GM12878 (cell line): ENCODE data around the gene CAMP. TPM values are rescaled to one million over a fixed set of nuclear protein-coding genes. Genes with fewer than 3 reads are reported as not detected.

Source experiments
- BHLHE40 ChIP-seq, 2 experiments: fragments of 450-650 bp in 1 of 2; IDR thresholded peaks; 2 replicates each; pipeline ENCODE4 v1.6.1; 2011 to 2017; ENCODE audit warnings: low read depth in 2 of 2, borderline replicate concordance in 1 of 2, improper control_type of control experiment in 1 of 2, low read length in 1 of 2, mild to moderate bottlenecking in 1 of 2
- CREM ChIP-seq: IDR thresholded peaks from 2 replicates; pipeline ENCODE4 v1.6.1; 2014; ENCODE audit warnings: antibody characterized with exemption, low read depth
- E2F4 ChIP-seq: IDR thresholded peaks from 2 replicates; pipeline ENCODE4 v1.6.1; 2012; ENCODE audit warnings: low read depth, low read length, improper control_type of control experiment
- IRF4 ChIP-seq: IDR thresholded peaks from 2 replicates; pipeline ENCODE4 v1.6.1; 2011; ENCODE audit warnings: low read depth, low read length
- LARP7 ChIP-seq: fragments of 450-650 bp; IDR thresholded peaks from 2 replicates; pipeline ENCODE4 v1.6.1; 2017; ENCODE audit warnings: mild to moderate bottlenecking
- MLLT1 ChIP-seq: fragments of 450-650 bp; IDR thresholded peaks from 2 replicates; pipeline ENCODE4 v1.6.1; 2016; ENCODE audit warnings: mild to moderate bottlenecking
- MTA2 ChIP-seq: fragments of 450-650 bp; IDR thresholded peaks from 2 replicates; pipeline ENCODE4 v1.6.1; 2016; ENCODE audit warnings: low read depth, mild to moderate bottlenecking, moderate library complexity
- NBN ChIP-seq: fragments of 450-650 bp; IDR thresholded peaks from 2 replicates; pipeline ENCODE4 v1.6.1; 2016
- NRF1 ChIP-seq: conservative IDR thresholded peaks from 2 replicates; pipeline ENCODE4 v1.6.1; 2011; ENCODE audit warnings: mild to moderate bottlenecking, low read depth, low read length, improper control_type of control experiment
- POLR2A ChIP-seq: IDR thresholded peaks from 2 replicates; pipeline ENCODE4 v1.6.1; 2011; ENCODE audit warnings: low read depth, mild to moderate bottlenecking, low read length
- RUNX3 ChIP-seq: IDR thresholded peaks from 2 replicates; pipeline ENCODE4 v1.6.1; 2012; ENCODE audit warnings: low read length, inconsistent platforms
- SMAD1 ChIP-seq: fragments of 450-650 bp; IDR thresholded peaks from 2 replicates; pipeline ENCODE4 v1.6.1; 2018; ENCODE audit warnings: mild to moderate bottlenecking, low read depth; ENCODE audit not compliant: partially characterized antibody
- TCF12 ChIP-seq: IDR thresholded peaks from 2 replicates; pipeline ENCODE4 v1.6.1; 2011; ENCODE audit warnings: low read depth, mild to moderate bottlenecking, low read length
- TCF3 ChIP-seq: IDR thresholded peaks from 2 replicates; pipeline ENCODE4 v1.6.1; 2012; ENCODE audit warnings: low read depth, mild to moderate bottlenecking, low read length, borderline replicate concordance; ENCODE audit not compliant: insufficient read depth
- USF2 ChIP-seq: IDR thresholded peaks from 2 replicates; pipeline ENCODE4 v1.6.1; 2011; ENCODE audit warnings: low read depth, low read length, improper control_type of control experiment, borderline replicate concordance
- ZNF384 ChIP-seq: IDR thresholded peaks from 2 replicates; pipeline ENCODE4 v1.6.1; 2012; ENCODE audit warnings: low read depth, mild to moderate bottlenecking, low read length, improper control_type of control experiment, borderline replicate concordance
- ZNF687 ChIP-seq: fragments of 450-650 bp; IDR thresholded peaks from 2 replicates; pipeline ENCODE4 v1.6.1; 2017; ENCODE audit warnings: mild to moderate bottlenecking, moderate library complexity
- polyA plus RNA-seq, 11 experiments: library from polyadenylated mRNA; depleted of rRNA in 4 of 11; unstranded in 6 of 11; stranded (reverse) in 5 of 11; fragments of >200 nt; fragmentation: Nextera tagmentation in 4 of 11; fragmentation: Illumina TruSeq in 1 of 11; extraction: Ambion mirVana in 4 of 11; extraction: Trizol in 1 of 11; gene quantifications; 1 replicate in 1 of 11; 2 replicates in 10 of 11; pipeline versions ENCODE4 v1.2.1 to v1.2.3, GENCODE V29; 2011 to 2016; ENCODE audit warnings: inconsistent platforms in 2 of 11, missing spikeins in 2 of 11, low read depth in 1 of 11
- total RNA-seq, 4 experiments: library from RNA; depleted of rRNA in 3 of 4; stranded (reverse); fragments of >200 nt in 3 of 4; fragmentation: Illumina TruSeq in 1 of 4; extraction: Trizol in 1 of 4; gene quantifications; 2 replicates each; pipeline versions ENCODE4 v1.2.1 to v1.2.3, GENCODE V29; 2013 to 2021
- TF ChIP-seq, protein P1 (sequence below): fragments of 150-350 bp; IDR thresholded peaks from 2 replicates; pipeline ENCODE4 v1.6.1; 2016; ENCODE audit warnings: low read depth, low read length

CAMP gene
- total and polyA plus RNA-seq, 10 of the 15 experiments (the other 5 are each of a cell fraction or from before 2014, with no cell fraction given), result 0.76 to 34.3 (median 7.6) TPM

GRCh38 chr3:48222616-48223513, at the start of gene CAMP (continued):
- TF ChIP-seq ZNF687 (peak; percentile 98), CREM (peak; percentile 10; the same call in 1 of the 2 replicates), SMAD1 (no peak), TCF12 (peak; percentile 62; the same call in 1 of the 2 replicates), RUNX3 (peak; percentile 48), USF2 (no peak), MLLT1 (0 out of 2 replicates have a peak, but pooled peaks have one; percentile 44), LARP7 (no peak), NBN (peak; percentile 72; the same call in 1 of the 2 replicates), IRF4 (0 out of 2 replicates have a peak, but pooled peaks have one; percentile 35), MTA2 (peak; percentile 49; the same call in 1 of the 2 replicates), TCF3 (0 out of 2 replicates have a peak, but pooled peaks have one; percentile 40), NRF1 (no peak), POLR2A (peak; percentile 22; the same call in 1 of the 2 replicates), E2F4 (no peak), ZNF384 (peak; percentile 82), BHLHE40 (IDR thresholded peaks at IDR 0.05; ENCODE audit: borderline replicate concordance in 1 of 2, low read depth in 2 of 2, low read length in 1 of 2) (peak in 1 of 2 experiments; percentile 40; a peak in 1 of 4 replicates)
- TF ChIP-seq, protein P1, sequence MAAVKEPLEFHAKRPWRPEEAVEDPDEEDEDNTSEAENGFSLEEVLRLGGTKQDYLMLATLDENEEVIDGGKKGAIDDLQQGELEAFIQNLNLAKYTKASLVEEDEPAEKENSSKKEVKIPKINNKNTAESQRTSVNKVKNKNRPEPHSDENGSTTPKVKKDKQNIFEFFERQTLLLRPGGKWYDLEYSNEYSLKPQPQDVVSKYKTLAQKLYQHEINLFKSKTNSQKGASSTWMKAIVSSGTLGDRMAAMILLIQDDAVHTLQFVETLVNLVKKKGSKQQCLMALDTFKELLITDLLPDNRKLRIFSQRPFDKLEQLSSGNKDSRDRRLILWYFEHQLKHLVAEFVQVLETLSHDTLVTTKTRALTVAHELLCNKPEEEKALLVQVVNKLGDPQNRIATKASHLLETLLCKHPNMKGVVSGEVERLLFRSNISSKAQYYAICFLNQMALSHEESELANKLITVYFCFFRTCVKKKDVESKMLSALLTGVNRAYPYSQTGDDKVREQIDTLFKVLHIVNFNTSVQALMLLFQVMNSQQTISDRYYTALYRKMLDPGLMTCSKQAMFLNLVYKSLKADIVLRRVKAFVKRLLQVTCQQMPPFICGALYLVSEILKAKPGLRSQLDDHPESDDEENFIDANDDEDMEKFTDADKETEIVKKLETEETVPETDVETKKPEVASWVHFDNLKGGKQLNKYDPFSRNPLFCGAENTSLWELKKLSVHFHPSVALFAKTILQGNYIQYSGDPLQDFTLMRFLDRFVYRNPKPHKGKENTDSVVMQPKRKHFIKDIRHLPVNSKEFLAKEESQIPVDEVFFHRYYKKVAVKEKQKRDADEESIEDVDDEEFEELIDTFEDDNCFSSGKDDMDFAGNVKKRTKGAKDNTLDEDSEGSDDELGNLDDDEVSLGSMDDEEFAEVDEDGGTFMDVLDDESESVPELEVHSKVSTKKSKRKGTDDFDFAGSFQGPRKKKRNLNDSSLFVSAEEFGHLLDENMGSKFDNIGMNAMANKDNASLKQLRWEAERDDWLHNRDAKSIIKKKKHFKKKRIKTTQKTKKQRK, result no peak
